Measurements from ENCODE around the gene LONP1. TPM values are rescaled to one million over a fixed set of nuclear protein-coding genes. Genes with fewer than 3 reads are reported as not detected.

Gene LONP1
- total RNA-seq, 1 donor from 2014 or later, result 192 TPM

DNA sequence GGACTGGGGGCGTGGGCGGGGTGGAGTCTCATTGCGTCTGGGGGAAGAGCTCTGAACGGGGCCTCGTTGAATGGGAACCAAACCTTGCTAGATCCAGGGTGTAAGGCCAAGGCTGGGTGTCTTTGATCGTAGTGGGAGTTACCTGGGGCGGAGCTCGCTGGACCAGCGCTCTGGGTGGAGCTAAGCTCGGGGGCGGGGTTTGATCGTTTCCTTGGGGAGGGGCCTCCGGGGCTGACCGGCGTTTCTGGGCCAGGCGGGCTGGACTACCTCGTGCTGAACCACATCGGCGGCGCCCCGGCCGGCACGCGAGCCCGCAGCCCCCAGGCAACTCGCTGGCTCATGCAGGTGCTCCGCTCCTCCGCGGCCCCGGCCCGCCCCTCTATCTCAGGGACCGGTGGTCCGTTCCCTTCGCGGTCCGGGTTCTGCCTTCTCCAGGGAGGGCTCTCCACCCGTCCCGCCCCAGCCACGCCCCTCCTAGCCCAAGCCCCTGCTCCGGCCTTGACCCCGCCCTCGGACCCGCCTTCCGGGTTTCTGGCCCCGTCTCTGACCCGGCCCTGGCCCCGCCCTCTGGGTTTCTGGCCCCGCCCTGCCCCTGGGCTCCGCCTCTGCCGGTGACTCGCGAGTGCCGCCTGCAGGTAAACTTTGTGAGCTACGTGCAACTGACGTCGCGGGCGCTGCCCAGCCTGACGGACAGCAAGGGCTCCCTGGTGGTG lies 33.1 kb downstream of the LONP1 start:
- peak; percentile 95 for DNase-seq (ENCODE audit: low spot score)
- H3K4me3 Mint-ChIP-seq (ENCODE audit: low read depth), result peak overlapping the region; percentile 78

GRCh38 chr19:5686326-5686646 lies 33.7 kb downstream of the LONP1 start:
- H3K4me1 Mint-ChIP-seq (ENCODE audit: low read depth), result peaks cover 18% of the 10 kb centered on the region
- peak overlapping the region; percentile 78 for H3K4me3 Mint-ChIP-seq (ENCODE audit: low read depth)
- H3K27me3 Mint-ChIP-seq (ENCODE audit: low read depth), result no peaks in the 10 kb centered on the region
- DNase-seq (ENCODE audit: low spot score), result no peak
- H3K9me3 Mint-ChIP-seq, result no peaks in the 10 kb centered on the region
- intact Hi-C loops (cut with micrococcal nuclease), result no loop called here
- peak overlapping the region; percentile 85 for H3K27ac Mint-ChIP-seq
- peaks cover 12% of the 10 kb centered on the region for H3K36me3 Mint-ChIP-seq (ENCODE audit: low read depth)

More for the DNA sequence above, 33.1 kb downstream of the LONP1 start:
- H3K9me3 Mint-ChIP-seq, result no peaks in the 10 kb centered on the region
- peaks cover 17% of the 10 kb centered on the region for H3K36me3 Mint-ChIP-seq (ENCODE audit: low read depth)
- no peaks in the 10 kb centered on the region for H3K27me3 Mint-ChIP-seq (ENCODE audit: low read depth)
- H3K27ac Mint-ChIP-seq, result peak overlapping the region; percentile 85
- peaks cover 14% of the 10 kb centered on the region for H3K4me1 Mint-ChIP-seq (ENCODE audit: low read depth)
- intact Hi-C loops (cut with micrococcal nuclease), result no loop called here

- no peak overlapping the region for H3K4me3 Mint-ChIP-seq (ENCODE audit: low read depth)
- H3K27ac Mint-ChIP-seq, result no peak overlapping the region
- no peaks in the 10 kb centered on the region for H3K36me3 Mint-ChIP-seq (ENCODE audit: low read depth)
- DNase-seq (ENCODE audit: low spot score), result no peak
- intact Hi-C loops (cut with micrococcal nuclease), result no loop called here
- no peaks in the 10 kb centered on the region for H3K27me3 Mint-ChIP-seq (ENCODE audit: low read depth)
- peaks cover 18% of the 10 kb centered on the region for H3K4me1 Mint-ChIP-seq (ENCODE audit: low read depth)
- no peaks in the 10 kb centered on the region for H3K9me3 Mint-ChIP-seq
These were observed 35.1 kb downstream of the LONP1 start for GRCh38 chr19:5684694-5685430.

DNA sequence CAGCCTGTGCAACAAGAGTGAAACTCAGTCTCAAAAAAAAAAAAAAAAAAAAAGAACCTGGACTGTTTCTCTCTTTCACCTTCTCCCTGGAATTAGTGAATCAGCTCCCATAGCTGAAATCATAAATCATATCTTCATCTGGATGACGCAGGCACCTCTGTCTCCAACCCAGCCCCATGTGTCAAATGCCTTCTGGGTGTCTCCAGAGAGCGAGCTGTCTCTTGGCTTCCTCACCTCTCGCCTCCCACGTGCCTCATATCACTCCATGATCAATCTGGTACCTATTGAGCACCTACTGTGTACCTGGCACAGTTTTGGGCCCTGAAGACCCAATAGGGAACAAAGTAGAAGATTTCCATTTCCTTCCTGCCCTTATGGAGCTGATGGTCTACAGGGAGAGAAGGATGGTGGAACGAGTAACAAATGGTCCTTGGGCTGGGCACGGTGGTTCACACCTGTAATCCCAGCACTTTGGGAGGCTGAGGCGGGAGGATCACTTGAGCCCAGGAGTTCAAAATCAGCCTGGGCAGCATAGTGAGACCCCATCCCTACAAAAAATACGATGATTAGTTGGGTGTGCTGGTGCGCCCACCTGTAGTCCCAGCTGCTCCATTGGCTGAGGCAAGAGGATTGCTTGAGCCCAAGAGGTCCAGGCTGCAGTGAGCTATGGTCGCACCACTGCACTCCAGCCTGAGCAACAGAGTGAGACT lies 36.6 kb downstream of the LONP1 start:
- Mint-ChIP-seq H3K27ac (peak overlapping the region; percentile 29), H3K36me3 (ENCODE audit: low read depth) (no peaks in the 10 kb centered on the region), H3K9me3 (no peaks in the 10 kb centered on the region), H3K4me1 (ENCODE audit: low read depth) (peaks cover 20% of the 10 kb centered on the region), H3K27me3 (ENCODE audit: low read depth) (no peaks in the 10 kb centered on the region), H3K4me3 (ENCODE audit: low read depth) (peak overlapping the region; percentile 49)
- DNase-seq (ENCODE audit: low spot score), result no peak
- intact Hi-C loops (cut with micrococcal nuclease), result no loop called here

- Mint-ChIP-seq H3K27me3 (ENCODE audit: low read depth) (no peaks in the 10 kb centered on the region), H3K4me3 (ENCODE audit: low read depth) (peak overlapping the region; percentile 78), H3K4me1 (ENCODE audit: low read depth) (peaks cover 18% of the 10 kb centered on the region), H3K36me3 (ENCODE audit: low read depth) (no peaks in the 10 kb centered on the region), H3K27ac (no peak overlapping the region), H3K9me3 (no peaks in the 10 kb centered on the region)
- intact Hi-C loops (cut with micrococcal nuclease), result no loop called here
- DNase-seq (ENCODE audit: low spot score), result no peak
These were observed 37.9 kb downstream of the LONP1 start for GRCh38 chr19:5682107-5682482.

DNA sequence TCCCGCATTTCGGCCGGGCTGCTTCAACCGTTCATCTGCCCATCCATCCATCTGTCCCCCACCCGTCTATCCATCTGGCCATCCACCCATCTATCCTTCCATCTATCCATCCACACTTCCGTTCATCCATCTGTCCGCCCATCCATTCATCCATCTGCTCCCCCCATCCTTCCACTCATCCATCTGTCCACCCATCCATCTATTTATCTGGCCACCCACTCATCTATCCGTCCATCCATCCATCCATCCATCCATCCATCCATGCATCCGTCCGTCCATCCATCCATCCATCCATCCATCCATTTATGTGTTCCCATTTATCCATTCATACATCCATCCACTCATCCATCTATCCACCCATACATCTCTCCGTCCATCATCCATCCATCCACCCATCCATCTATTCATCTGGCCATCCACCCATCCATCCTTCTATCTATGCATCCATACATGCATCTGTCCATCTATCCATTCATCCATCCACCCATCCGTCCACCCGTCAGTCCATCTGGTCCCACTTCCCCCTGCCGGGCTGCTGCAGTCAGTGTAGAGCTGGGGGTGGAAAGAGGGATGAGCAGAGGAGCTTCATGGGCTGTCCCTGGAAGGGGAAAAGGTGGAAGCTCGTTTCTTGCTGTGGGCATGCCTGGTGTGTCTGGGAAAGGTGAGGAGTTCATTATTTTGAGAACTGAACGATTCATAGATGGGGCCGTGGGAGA lies 38.4 kb downstream of the LONP1 start:
- H3K4me3 Mint-ChIP-seq (ENCODE audit: low read depth), result peak overlapping the region; percentile 78
- no peaks in the 10 kb centered on the region for H3K36me3 Mint-ChIP-seq (ENCODE audit: low read depth)
- H3K27me3 Mint-ChIP-seq (ENCODE audit: low read depth), result no peaks in the 10 kb centered on the region
- peaks cover 17% of the 10 kb centered on the region for H3K4me1 Mint-ChIP-seq (ENCODE audit: low read depth)
- intact Hi-C loops (cut with micrococcal nuclease), result loop anchor here (2.0 kb wide), 2 partner anchors 39 to 109 kb away; partner anchors contain the start of genes CATSPERD, DUS3L and LONP1
- DNase-seq (ENCODE audit: low spot score), result no peak
- no peaks in the 10 kb centered on the region for H3K9me3 Mint-ChIP-seq
- peak overlapping the region; percentile 59 for H3K27ac Mint-ChIP-seq

- Mint-ChIP-seq H3K27me3 (ENCODE audit: low read depth) (no peaks in the 10 kb centered on the region), H3K4me3 (ENCODE audit: low read depth) (peak within 1 kb of the TSS; percentile 95), H3K4me1 (ENCODE audit: low read depth) (peaks cover 14% of the 10 kb centered on the region), H3K36me3 (ENCODE audit: low read depth) (no peaks in the 10 kb centered on the region), H3K9me3 (no peaks in the 10 kb centered on the region), H3K27ac (peak within 1 kb of the TSS; percentile 87)
- intact Hi-C loops (cut with micrococcal nuclease), result loop anchor here (1.0 to 2.0 kb wide), 4 partner anchors 10 to 110 kb away; partner anchors contain the start of genes CATSPERD, DUS3L, LONP1 and RPL36
- DNase-seq (ENCODE audit: low spot score), result peak; percentile 98
These were observed 39.2 kb downstream of the LONP1 start, which contains the start of the genes HSD11B1L and MICOS13 for GRCh38 chr19:5680437-5681368. TSS of gene HSD11B1L (plus strand) at chr19:5681027. CDS start at chr19:5684833, 3,806 bp downstream. TSS of gene MICOS13 (minus strand) at chr19:5680516. CDS start at chr19:5680486, 30 bp downstream.

DNA sequence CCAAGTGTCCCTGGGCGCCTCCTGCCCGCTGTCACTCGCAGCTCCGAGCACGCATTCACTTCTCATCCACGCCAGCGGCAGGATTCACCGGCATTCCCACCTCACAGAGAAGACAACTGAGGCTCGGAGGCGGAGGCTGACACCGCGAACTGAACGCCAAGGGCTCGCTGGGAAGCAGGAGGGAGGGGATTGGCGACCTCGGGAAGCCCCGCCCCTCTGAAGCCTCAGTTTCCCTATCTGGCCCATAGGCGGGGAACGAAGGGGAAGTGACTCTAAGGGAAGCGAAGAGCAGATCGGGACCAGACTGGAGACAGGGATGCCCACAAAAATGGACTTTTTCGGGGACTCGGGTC lies 39.9 kb downstream of the LONP1 start:
- Mint-ChIP-seq H3K4me1 (ENCODE audit: low read depth) (peaks cover 14% of the 10 kb centered on the region), H3K36me3 (ENCODE audit: low read depth) (no peaks in the 10 kb centered on the region), H3K27me3 (ENCODE audit: low read depth) (no peaks in the 10 kb centered on the region), H3K9me3 (no peaks in the 10 kb centered on the region), H3K27ac (peak overlapping the region; percentile 87), H3K4me3 (ENCODE audit: low read depth) (peak overlapping the region; percentile 95)
- DNase-seq (ENCODE audit: low spot score), result no peak
- intact Hi-C loops (cut with micrococcal nuclease), result loop anchor here (1.0 to 2.0 kb wide), 4 partner anchors 10 to 111 kb away; partner anchors contain the start of genes CATSPERD, DUS3L, LONP1 and RPL36

DNA sequence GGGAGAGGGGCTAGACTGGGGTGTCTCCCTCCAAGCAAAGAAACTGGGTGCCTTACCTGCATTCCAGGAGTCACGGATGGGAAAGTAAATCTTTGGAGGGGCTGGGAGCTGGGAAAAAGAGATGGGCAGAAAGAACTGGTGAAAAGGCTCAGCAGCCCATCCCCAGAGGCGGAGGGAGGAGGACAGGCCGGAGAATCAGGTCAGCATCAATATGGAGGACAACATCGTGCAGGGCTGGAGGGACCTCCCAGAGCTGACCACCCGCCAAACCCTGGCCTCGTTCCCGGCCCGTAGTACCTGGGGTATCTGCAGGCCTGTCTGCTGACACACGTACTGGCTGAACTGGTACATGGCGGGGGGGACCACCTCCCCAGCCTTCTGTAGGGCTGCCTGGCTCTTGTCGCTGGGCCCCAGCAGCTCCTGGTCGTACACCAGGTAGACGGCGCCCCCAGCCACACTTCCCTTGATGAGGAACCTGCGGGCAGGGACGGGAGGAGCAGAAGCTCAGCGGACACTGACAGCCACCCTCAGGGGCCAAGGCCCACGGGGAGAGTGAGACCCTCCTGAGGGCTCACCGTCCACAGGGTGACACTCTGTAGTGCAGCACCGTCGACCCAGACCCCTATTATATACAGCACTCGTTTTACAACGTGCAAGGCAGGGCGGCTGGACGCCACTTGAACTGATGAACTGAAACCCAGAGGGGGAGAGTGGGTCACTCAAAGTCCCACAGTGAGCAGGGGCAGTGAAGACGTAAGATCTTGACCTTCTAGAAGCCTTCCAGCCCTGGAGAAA lies 40.5 kb downstream of the LONP1 start:
- Mint-ChIP-seq H3K4me3 (ENCODE audit: low read depth) (peak overlapping the region; percentile 95), H3K9me3 (no peaks in the 10 kb centered on the region), H3K27me3 (ENCODE audit: low read depth) (no peaks in the 10 kb centered on the region), H3K4me1 (ENCODE audit: low read depth) (peaks cover 14% of the 10 kb centered on the region), H3K36me3 (ENCODE audit: low read depth) (no peaks in the 10 kb centered on the region), H3K27ac (peak overlapping the region; percentile 87)
- intact Hi-C loops (cut with micrococcal nuclease), result loop anchor here (1.0 to 2.0 kb wide), 4 partner anchors 11 to 111 kb away; partner anchors contain the start of genes CATSPERD, DUS3L, LONP1 and RPL36
- no peak for DNase-seq (ENCODE audit: low spot score)

GRCh38 chr19:5678071-5678718 lies 41.8 kb downstream of the LONP1 start:
- intact Hi-C loops (cut with micrococcal nuclease), result no loop called here
- no peak overlapping the region for H3K27ac Mint-ChIP-seq

More at GRCh38 chr19:5678071-5678718, 41.8 kb downstream of the LONP1 start:
- Mint-ChIP-seq H3K36me3 (ENCODE audit: low read depth) (peaks cover 7% of the 10 kb centered on the region), H3K4me3 (ENCODE audit: low read depth) (no peak overlapping the region), H3K4me1 (ENCODE audit: low read depth) (peaks cover 14% of the 10 kb centered on the region), H3K9me3 (no peaks in the 10 kb centered on the region), H3K27me3 (ENCODE audit: low read depth) (no peaks in the 10 kb centered on the region)
- no peak for DNase-seq (ENCODE audit: low spot score)
